ENCODE data around the gene PTPRH. TPM values are rescaled to one million over a fixed set of nuclear protein-coding genes. Genes with fewer than 3 reads are reported as not detected.

Gene PTPRH
- polyA plus RNA-seq, 1 donor (not counting 4 experiments of a cell fraction or from before 2014, with no cell fraction given) = 0.17 TPM

DNA sequence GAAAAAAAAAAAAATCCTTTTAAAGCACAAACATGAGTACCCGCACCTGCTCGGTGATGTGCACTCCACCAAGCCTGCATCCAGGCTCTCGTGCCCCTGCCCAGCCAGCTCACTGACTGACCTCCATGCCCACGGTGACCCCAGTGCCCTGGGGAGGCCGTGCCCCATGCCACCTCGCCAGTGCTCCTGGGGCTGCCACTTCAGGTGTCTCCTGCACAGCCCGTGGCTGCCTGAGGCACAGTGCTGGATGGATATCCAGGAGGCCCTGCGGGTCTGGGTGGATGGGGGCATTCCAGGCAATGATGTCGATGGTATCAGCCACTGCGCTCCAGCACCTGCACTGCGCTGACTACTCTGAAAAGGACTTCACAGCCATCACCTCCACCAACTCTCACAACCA, 40.5 kb upstream of the PTPRH start:
- dilution Hi-C loops (cut with MboI; ENCODE audit: extremely low pct_ligation_motif_present, low sequenced_read_pairs) = no loop called here
- H3K9ac ChIP-seq (ENCODE audit: control insufficient read depth, extremely low read depth, insufficient read depth, low read length) = no peak overlapping the region
- no peak for FAIRE-seq

DNA sequence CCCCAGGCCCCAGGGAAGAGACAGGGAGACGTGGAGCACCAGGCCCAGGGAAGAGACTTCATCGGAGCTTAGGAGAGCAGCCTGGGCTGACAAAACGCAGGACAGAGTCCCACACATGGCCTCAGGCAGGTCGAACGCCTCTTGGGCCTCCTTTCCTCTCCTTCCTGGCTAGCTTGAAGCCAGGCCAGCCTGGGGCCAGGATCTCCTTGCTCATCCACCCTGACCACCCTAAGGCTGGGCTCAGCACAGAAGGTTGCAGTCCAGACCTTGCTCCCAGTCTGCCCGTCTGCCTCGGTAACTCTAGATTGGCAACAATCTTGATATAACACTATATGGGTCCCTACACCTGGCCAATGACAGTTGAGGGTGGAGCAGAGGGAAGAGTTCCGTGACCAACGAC, 39.4 kb upstream of the PTPRH start:
- no peak overlapping the region for H2AFZ ChIP-seq (ENCODE audit: control insufficient read depth, low read length)
- no peak overlapping the region for H3K4me2 ChIP-seq (ENCODE audit: control insufficient read depth, extremely low read depth, insufficient read depth, low read depth, low read length)
- FAIRE-seq (no peak), DNase-seq (ENCODE audit: low read depth, low spot score) (no peak)
- H4K20me1 ChIP-seq (ENCODE audit: control insufficient read depth, extremely low read depth, insufficient read depth, low read length) = peaks cover 41% of the 10 kb centered on the region
- no peak overlapping the region for H3K27ac ChIP-seq (ENCODE audit: control insufficient read depth, insufficient read depth, low read length)
- H3K27me3 ChIP-seq (ENCODE audit: control insufficient read depth, extremely low read depth, insufficient read depth, low read length) = no peaks in the 10 kb centered on the region
- no peak overlapping the region for H3K4me3 ChIP-seq (ENCODE audit: control insufficient read depth in 2 of 3, extremely low read depth in 1 of 3, insufficient read depth in 2 of 3, low read depth in 1 of 3, low read length in 3 of 3)
- H3K4me1 ChIP-seq (ENCODE audit: control insufficient read depth, extremely low read depth, insufficient read depth, low read length) = peaks cover 21% of the 10 kb centered on the region
- TF ChIP-seq, protein P1, sequence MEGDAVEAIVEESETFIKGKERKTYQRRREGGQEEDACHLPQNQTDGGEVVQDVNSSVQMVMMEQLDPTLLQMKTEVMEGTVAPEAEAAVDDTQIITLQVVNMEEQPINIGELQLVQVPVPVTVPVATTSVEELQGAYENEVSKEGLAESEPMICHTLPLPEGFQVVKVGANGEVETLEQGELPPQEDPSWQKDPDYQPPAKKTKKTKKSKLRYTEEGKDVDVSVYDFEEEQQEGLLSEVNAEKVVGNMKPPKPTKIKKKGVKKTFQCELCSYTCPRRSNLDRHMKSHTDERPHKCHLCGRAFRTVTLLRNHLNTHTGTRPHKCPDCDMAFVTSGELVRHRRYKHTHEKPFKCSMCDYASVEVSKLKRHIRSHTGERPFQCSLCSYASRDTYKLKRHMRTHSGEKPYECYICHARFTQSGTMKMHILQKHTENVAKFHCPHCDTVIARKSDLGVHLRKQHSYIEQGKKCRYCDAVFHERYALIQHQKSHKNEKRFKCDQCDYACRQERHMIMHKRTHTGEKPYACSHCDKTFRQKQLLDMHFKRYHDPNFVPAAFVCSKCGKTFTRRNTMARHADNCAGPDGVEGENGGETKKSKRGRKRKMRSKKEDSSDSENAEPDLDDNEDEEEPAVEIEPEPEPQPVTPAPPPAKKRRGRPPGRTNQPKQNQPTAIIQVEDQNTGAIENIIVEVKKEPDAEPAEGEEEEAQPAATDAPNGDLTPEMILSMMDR (optimal IDR thresholded peaks at IDR 0.05 in 1 of 3, IDR thresholded peaks at IDR 0.05 in 1 of 3, conservative IDR thresholded peaks at IDR 0.05 in 1 of 3; ENCODE audit: extremely low read depth in 1 of 3, insufficient read depth in 2 of 3, low read length in 3 of 3) = no peak
- no peak for TF ChIP-seq EZH2 (IDR thresholded peaks at IDR 0.05; ENCODE audit: low read length)
- H3K9me3 ChIP-seq (ENCODE audit: control insufficient read depth, low read depth, low read length) = no peaks in the 10 kb centered on the region
- H3K36me3 ChIP-seq (ENCODE audit: control insufficient read depth in 2 of 2, extremely low read depth in 1 of 2, insufficient read depth in 2 of 2, low read length in 2 of 2) = peaks cover 18 to 28% of the 10 kb centered on the region in 2 experiments
- H3K9me1 ChIP-seq (ENCODE audit: control insufficient read depth, extremely low read depth, insufficient read depth, low read length) = peaks cover 6% of the 10 kb centered on the region
- peaks cover 81% of the 10 kb centered on the region for H3K79me2 ChIP-seq (ENCODE audit: control insufficient read depth, insufficient read depth, low read length)
- dilution Hi-C loops (cut with MboI; ENCODE audit: extremely low pct_ligation_motif_present, low sequenced_read_pairs) = no loop called here
- H3K9ac ChIP-seq (ENCODE audit: control insufficient read depth, extremely low read depth, insufficient read depth, low read length) = no peak overlapping the region

More for the DNA sequence above, 40.5 kb upstream of the PTPRH start:
- Histone ChIP-seq H3K9me1 (ENCODE audit: control insufficient read depth, extremely low read depth, insufficient read depth, low read length) (peaks cover 7% of the 10 kb centered on the region), H4K20me1 (ENCODE audit: control insufficient read depth, extremely low read depth, insufficient read depth, low read length) (peaks cover 50% of the 10 kb centered on the region), H3K27ac (ENCODE audit: control insufficient read depth, insufficient read depth, low read length) (no peak overlapping the region), H3K4me2 (ENCODE audit: control insufficient read depth, extremely low read depth, insufficient read depth, low read depth, low read length) (no peak overlapping the region), H3K9me3 (ENCODE audit: control insufficient read depth, low read depth, low read length) (no peaks in the 10 kb centered on the region), H3K4me3 (ENCODE audit: control insufficient read depth in 2 of 3, extremely low read depth in 1 of 3, insufficient read depth in 2 of 3, low read depth in 1 of 3, low read length in 3 of 3) (no peak overlapping the region), H3K27me3 (ENCODE audit: control insufficient read depth, extremely low read depth, insufficient read depth, low read length) (no peaks in the 10 kb centered on the region), H3K36me3 (ENCODE audit: control insufficient read depth in 2 of 2, extremely low read depth in 1 of 2, insufficient read depth in 2 of 2, low read length in 2 of 2) (peaks cover 16 to 20% of the 10 kb centered on the region in 2 experiments), H3K4me1 (ENCODE audit: control insufficient read depth, extremely low read depth, insufficient read depth, low read length) (peaks cover 21% of the 10 kb centered on the region), H3K79me2 (ENCODE audit: control insufficient read depth, insufficient read depth, low read length) (peaks cover 88% of the 10 kb centered on the region), H2AFZ (ENCODE audit: control insufficient read depth, low read length) (no peak overlapping the region)
- TF ChIP-seq EZH2 (IDR thresholded peaks at IDR 0.05; ENCODE audit: low read length) = no peak
- TF ChIP-seq, protein P1 (optimal IDR thresholded peaks at IDR 0.05 in 1 of 3, IDR thresholded peaks at IDR 0.05 in 1 of 3, conservative IDR thresholded peaks at IDR 0.05 in 1 of 3; ENCODE audit: extremely low read depth in 1 of 3, insufficient read depth in 2 of 3, low read length in 3 of 3) = no peak
- DNase-seq (ENCODE audit: low read depth, low spot score) = no peak
